ENCODE data around the gene STK11IP.
A peak's percentile ranks its signal among the peaks of the same experiment; 100 is the strongest.
"Not testable (repeated sequence)": the region's sequence is repeated elsewhere in the genome, so short reads cannot be mapped to it uniquely, and the experiment has no call there.

The STK11IP gene

GRCh38 chr2:219637842-219638185 is 40.2 kb downstream of the STK11IP start:
- no peak for DNase-seq

GRCh38 chr2:219638217-219638947 is 40.7 kb downstream of the STK11IP start:
- no peak for DNase-seq

GRCh38 chr2:219638948-219639755 is 41.5 kb downstream of the STK11IP start:
- no peak for DNase-seq

- no peak for DNase-seq
Observed at GRCh38 chr2:219641390-219642068, 43.9 kb downstream of the STK11IP start.

- no peak for DNase-seq
Observed at GRCh38 chr2:219642069-219642454, 44.4 kb downstream of the STK11IP start.

- peak; percentile 11 for DNase-seq
Observed at GRCh38 chr2:219642465-219643083, 44.9 kb downstream of the STK11IP start.

- DNase-seq, result no peak
Observed at GRCh38 chr2:219643084-219643473, 45.4 kb downstream of the STK11IP start.

- no peak for DNase-seq
Observed at GRCh38 chr2:219643788-219644398, 46.2 kb downstream of the STK11IP start.

- DNase-seq, result no peak
Observed at GRCh38 chr2:219644801-219645480, 47.3 kb downstream of the STK11IP start.

GRCh38 chr2:219645631-219646527 is 48.2 kb downstream of the STK11IP start:
- no peak for DNase-seq

- DNase-seq, result no peak
Observed at GRCh38 chr2:219648176-219648575, 50.5 kb downstream of the STK11IP start.

- no peak for DNase-seq
Observed at GRCh38 chr2:219648963-219649362, 51.3 kb downstream of the STK11IP start.

- no peak for DNase-seq
Observed at GRCh38 chr2:219650426-219651248, 53.0 kb downstream of the STK11IP start.

GRCh38 chr2:219651656-219652055 is 54.0 kb downstream of the STK11IP start:
- not testable (repeated sequence) for DNase-seq

GRCh38 chr2:219656526-219656925 is 58.9 kb downstream of the STK11IP start:
- no peak for DNase-seq

GRCh38 chr2:219658196-219658846 is 60.7 kb downstream of the STK11IP start:
- DNase-seq, result no peak

GRCh38 chr2:219658874-219659273 is 61.2 kb downstream of the STK11IP start:
- no peak for DNase-seq

- no peak for DNase-seq
Observed at GRCh38 chr2:219661197-219661954, 63.7 kb downstream of the STK11IP start.

- no peak for DNase-seq
Observed at GRCh38 chr2:219661955-219662395, 64.3 kb downstream of the STK11IP start.

Measured in cortex of kidney (tissue), 1 donor.